ENCODE data around the gene RAE1.

GRCh38 chr20:57396212-57396983 lies 45.3 kb downstream of the RAE1 start:
- TF ChIP-seq SP1 (IDR thresholded peaks at IDR 0.05; ENCODE audit: low read depth, low read length), result no peak
- no peak for TF ChIP-seq CTCF (IDR thresholded peaks at IDR 0.05; ENCODE audit: control extremely low read depth in 1 of 3, insufficient read depth in 1 of 3, low read depth in 1 of 3, low read length in 3 of 3)
- TF ChIP-seq RAD21 (IDR thresholded peaks at IDR 0.05 in 1 of 2, conservative IDR thresholded peaks at IDR 0.05 in 1 of 2; ENCODE audit: low read depth in 2 of 2, low read length in 2 of 2), result no peak
- no peak for TF ChIP-seq KDM4A (IDR thresholded peaks at IDR 0.05; ENCODE audit: low read depth, low read length, severe bottlenecking)
- TF ChIP-seq EP300 (IDR thresholded peaks at IDR 0.05; ENCODE audit: borderline replicate concordance in 1 of 2, low read depth in 2 of 2, low read length in 2 of 2), result no peak
- no peak for TF ChIP-seq JUND (IDR thresholded peaks at IDR 0.05; ENCODE audit: low read length)
- no peak for TF ChIP-seq USF2 (IDR thresholded peaks at IDR 0.05; ENCODE audit: low read length)
- no peak for TF ChIP-seq YY1 (IDR thresholded peaks at IDR 0.05; ENCODE audit: low read depth, low read length)
- no peak for TF ChIP-seq POLR2A (IDR thresholded peaks at IDR 0.05; ENCODE audit: control extremely low read depth in 1 of 2, low read depth in 2 of 2, low read length in 2 of 2)
- TF ChIP-seq CTBP2 (IDR thresholded peaks at IDR 0.05; ENCODE audit: borderline replicate concordance, insufficient read depth, insufficient read length, low read length), result no peak
- TF ChIP-seq MAX (IDR thresholded peaks at IDR 0.05), result no peak

All from H1 (cell line).